A673 (cell line): Measurements from ENCODE around the gene TEKT2.

ENCODE experiments used
- CTCF ChIP-seq: fragments of 300-800, 200-600 bp; sonication (generic); conservative IDR thresholded peaks from 2 replicates; pipeline ENCODE4 v1.5.1; 2017; ENCODE audit warnings: low read depth, mild to moderate bottlenecking, antibody characterized with exemption, low read length, moderate library complexity, mixed read lengths
- EZH2 ChIP-seq: fragments of 200-600 bp; sonication (generic); IDR thresholded peaks from 2 replicates; pipeline ENCODE4 v1.6.1; 2017; ENCODE audit warnings: borderline replicate concordance, low read depth, mild to moderate bottlenecking, mixed read lengths, antibody characterized with exemption, low read length; ENCODE audit not compliant: poor library complexity, severe bottlenecking

GRCh38 chr1:36086529-36087232 is 2.8 kb downstream of the TEKT2 start:
- TF ChIP-seq EZH2 (no peak), CTCF (no peak)
